C1 segment of cervical spinal cord (tissue), 14 donors: ENCODE data around the gene GJD3.
A peak's percentile ranks its signal among the peaks of the same experiment; 100 is the strongest.
"Not testable (repeated sequence)": the region's sequence is repeated elsewhere in the genome, so short reads cannot be mapped to it uniquely, and the experiment has no call there.

Source experiments
- DNase-seq, 14 donors: peaks; one replicate each; lab custom pipeline; 2025; lab: John Stamatoyannopoulos, UW

The GJD3 gene, protein sequence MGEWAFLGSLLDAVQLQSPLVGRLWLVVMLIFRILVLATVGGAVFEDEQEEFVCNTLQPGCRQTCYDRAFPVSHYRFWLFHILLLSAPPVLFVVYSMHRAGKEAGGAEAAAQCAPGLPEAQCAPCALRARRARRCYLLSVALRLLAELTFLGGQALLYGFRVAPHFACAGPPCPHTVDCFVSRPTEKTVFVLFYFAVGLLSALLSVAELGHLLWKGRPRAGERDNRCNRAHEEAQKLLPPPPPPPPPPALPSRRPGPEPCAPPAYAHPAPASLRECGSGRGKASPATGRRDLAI

DNA sequence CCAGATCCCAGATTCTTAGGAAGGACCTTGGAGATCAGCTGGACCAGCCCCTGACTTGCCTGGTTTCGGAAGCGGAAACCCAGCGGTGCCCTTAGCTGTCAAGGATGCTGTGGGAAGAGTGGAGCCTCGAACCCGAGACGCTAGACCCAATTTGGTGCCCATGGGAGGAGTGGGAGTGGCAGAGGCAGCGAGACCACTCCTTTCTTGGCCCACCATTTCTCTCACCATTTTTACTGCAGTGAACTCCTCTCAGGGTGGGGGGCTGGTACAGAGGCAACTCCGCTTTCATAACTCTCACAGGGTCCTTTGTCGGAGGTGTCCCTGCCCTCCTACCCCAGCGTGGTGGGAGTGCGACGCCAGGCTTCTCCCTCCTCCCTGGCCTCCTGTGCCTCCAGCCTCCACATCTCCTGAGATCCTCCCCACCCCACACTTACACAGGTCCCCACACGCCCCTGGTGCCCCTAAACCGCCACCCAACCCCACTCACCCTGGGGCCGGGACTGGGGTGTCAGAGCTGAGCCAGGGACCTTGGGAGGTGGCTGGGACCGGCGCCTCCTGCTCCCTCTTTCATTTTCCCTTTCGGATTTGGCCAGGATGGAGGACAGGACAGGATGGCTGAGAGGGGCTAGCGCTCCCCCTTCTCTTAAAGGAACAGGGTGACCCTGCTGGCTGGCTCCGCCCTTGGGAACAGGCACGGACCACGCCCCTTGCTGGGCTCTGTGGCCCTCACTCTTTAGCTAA is at the start of gene GJD3:
GJD3 (minus strand) TSS at position 617 of the 741 bp plus-strand sequence. CDS start 922 bp downstream, outside the sequence.
- no peak for DNase-seq

DNA sequence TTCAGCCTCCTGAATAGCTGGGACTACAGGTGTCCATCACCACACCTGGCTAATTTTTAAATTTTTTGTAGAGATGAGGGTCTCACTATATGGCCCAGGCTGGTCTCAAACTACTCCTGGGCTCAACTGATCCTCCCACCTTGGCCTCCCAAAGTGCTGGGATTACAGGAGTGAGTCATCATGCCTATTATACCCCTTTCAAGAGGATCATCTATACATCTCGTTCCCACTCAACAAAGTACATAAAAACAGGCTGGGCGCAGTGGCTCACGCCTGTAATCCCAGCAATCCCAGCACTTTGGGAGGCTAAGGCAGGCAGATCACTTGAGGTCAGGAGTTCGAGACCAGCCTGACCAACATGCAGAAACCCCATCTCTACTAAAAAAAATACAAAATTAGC is 49.8 kb upstream of the GJD3 start:
- DNase-seq = not testable (repeated sequence)

DNA sequence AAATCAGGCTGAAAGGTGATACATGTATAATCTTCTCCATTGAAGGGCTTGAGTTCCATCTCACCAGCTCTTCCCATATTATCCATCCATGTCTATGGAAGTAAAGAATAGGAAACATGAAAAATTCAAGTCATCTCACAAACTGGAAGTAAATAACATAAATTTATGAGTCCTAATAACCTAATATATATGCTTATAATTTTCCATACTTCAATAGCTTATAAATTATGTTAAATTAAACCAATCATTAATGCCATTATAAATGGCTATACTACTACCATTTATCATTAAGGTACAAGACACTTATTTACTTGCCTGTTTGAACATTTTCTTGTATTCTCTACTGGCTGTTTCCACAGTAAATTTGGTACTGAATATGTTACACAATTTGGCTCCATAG is 48.3 kb upstream of the GJD3 start:
- DNase-seq = no peak

DNA sequence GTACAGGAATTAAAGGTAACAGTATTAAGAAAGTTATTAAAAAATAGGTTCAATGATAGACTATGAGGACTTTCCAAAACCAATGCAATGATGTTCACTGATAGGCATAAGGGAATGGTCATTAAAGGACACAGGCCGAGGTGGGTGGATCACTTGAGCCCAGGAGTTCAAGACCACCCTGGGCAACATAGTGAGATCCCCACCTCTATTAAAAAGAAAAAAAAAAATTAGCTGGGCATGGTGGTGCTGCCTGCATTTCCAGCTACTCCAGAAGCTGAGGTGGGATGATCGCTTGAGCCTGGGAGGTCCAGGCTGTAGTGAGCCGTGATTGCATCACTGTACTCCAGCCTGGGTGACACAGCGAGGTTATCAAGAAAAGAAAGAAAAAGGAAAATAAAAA is 47.3 kb upstream of the GJD3 start:
- no peak for DNase-seq

DNA sequence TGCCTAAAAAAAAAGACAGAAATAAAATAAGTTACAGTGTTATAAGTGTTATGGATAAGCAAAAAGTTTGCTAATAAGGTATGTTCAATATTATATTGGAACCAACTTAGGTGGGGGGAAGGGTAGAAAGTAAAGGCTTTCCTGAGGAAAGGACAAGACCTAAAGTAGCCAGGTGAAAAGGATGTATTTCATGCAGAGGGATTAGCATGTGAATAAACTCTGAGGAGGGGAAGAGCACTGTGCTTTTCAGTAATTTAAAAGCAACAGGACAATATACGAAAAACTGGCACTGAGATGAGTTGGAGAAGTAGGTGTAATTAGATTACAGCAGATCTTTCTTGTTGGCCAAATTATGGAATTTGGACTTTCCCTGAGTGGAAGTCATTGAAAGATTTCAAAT is 45.5 kb upstream of the GJD3 start:
- no peak for DNase-seq

DNA sequence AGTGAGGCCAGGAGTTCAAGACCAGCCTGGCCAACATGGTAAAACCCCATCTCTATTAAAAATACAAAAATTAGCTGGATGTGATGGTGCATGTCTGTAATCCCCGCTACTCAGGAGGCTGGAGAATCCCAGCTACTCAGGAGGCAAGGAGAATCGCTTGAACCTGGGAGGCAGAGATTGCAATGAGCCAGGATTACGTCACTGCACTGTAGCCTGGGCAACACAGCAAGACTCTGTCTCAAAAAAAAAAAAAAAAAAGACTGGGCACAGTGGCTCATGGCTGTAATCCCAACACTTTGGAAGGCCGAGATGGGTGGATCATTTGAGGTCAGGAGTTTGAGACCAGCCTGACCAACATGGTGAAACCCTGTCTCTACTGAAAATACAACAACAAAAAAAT is 45.0 kb upstream of the GJD3 start:
- DNase-seq = not testable (repeated sequence)

DNA sequence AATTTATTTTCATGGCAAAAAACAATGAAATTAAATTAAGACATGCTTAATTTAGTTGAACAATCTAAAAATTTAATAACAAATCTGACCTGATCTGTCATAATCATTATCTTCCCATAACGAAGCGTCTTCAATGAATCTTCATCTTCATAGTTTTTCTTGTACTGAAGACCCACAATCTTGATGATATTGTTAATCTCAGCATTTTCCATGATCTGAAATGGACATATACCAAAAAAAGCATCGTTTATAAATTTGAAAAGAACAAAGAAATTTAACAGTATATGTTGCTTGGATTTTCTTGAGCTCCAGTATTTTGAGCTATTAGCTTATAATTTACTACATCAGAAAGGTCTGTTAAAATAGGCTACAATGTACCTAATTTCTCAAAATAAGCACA is 42.9 kb upstream of the GJD3 start:
- no peak for DNase-seq

DNA sequence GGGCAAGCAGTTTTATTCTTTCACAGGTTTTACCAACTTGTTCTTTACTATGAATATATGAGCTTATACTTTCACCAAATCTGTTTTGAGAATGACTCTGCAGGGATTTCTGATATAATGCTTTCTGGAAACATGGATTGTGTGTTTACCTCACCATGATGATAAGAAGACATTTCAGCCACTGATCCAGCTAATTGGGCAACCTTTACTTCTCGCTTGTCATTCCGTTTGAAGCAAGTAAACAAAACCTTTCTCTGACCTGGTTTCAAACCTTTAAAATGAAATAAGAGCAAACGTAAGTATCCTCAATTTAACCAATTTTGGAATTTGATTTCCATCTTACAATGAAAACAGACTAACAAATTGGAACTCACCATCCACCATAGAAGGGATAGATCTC is 39.5 kb upstream of the GJD3 start:
- DNase-seq = no peak

DNA sequence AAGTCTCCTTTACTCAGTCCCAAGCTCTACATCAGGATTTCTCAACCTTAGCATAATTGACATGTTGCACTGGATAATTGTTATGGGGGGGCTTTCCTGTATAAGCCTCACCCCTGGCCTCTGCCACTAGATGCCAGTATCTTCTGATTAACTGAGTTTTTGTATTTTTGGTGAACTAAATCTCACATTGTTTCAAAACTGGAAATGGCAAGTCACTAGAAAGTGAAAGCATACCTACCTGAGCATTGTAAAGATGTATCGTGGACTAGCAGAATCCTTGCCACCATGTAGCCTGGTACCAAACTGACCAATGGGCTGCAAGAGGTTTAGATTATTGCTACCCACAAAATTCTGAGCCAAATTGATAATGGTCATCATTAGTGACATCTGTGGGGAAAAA is 38.1 kb upstream of the GJD3 start:
- no peak for DNase-seq

DNA sequence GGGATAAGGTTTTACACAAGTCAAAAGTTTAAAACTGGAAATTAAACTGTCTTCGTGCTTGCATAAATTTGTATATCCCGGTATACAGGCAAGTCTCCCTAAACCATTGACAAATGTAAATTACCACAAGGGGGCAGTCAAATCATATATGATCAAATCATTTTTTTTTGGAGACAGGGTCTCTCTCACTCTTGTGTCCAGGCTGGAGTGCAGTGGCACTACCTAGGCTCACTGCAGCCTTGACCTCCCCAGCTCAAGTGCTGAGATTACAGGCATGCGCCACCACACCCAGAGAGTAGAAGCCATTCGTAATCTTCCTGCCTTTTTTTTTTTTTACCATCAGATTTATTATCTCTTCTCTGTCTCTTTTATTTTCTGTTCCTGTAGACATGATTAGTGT is 34.6 kb upstream of the GJD3 start:
- peak in 1 of 14 donors; percentile 14 for DNase-seq

DNA sequence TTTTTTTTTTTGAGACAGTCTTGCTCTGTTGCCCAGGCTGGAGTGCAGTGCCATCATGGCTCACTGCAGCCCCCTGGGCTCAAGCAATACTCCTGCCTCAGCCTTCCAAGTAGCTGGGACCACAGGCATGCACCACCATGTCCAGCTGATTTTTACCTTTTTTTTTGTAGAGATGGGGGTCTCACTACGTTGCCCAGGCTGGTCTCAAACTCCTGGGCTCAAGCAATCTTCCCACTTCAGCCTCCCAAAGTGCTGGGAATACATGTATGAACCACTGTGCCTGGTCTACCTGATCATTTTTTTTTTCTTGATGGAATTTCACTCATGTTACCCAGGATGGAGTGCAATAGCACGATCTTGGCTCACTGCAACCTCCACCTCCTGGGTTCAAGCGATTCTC is 22.0 kb upstream of the GJD3 start:
- DNase-seq = not testable (repeated sequence)

DNA sequence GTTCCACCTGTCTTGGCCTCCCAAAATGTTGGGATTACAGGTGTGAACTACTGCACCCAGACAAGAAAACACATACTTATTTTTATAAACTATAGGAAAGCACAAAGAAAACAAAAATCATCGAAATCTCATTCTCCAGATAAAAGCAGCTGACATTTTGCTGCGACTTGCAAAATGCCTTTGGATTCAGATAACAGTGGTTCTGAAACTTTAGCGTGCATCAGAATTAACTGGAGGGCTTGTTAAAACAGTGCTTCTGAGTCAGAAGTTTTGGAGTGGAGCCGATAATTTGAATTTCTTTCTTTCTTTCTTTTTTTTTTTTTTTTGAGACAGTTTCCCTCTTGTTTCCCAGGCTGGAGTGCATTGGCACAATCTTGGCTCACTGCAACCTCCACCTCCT is 17.7 kb upstream of the GJD3 start:
- no peak for DNase-seq

DNA sequence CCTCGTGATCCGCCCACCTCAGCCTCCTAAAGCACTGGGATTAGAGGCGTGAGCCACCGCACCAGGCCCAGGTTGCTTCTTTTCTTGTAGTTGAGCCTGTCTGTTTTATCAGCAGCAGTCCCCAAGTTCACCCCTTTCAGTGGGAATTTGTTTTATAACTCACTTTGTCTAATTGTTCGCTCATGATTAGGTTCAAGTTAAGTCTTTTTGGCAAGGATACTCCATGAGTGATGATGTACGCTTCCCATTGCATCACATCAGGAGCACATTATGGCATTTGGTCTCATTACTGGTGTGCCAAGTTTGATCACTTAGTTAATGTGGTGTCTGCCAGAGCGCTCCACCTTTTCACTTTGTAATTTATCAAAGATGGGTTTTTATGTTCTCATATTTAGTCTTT is 14.4 kb upstream of the GJD3 start:
- DNase-seq = no peak

DNA sequence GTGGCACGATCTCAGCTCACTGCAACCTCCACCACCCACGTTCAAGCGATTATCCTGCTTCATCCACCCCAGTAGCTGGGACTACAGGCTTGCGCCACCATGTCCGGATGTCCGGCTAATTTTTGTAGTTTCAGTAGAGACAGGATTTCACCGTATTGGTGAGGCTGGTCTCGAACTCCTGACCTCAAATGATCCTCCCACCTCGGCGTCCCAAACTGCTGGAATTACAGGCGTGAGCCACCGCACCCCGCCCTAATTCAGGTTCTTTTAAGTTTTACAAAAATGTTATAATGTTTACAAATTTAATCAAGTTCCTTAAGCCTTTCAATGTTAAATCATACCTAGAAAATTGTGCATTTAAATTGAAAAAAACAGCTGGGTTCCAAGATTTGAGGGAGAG is 13.3 kb upstream of the GJD3 start:
- no peak for DNase-seq

DNA sequence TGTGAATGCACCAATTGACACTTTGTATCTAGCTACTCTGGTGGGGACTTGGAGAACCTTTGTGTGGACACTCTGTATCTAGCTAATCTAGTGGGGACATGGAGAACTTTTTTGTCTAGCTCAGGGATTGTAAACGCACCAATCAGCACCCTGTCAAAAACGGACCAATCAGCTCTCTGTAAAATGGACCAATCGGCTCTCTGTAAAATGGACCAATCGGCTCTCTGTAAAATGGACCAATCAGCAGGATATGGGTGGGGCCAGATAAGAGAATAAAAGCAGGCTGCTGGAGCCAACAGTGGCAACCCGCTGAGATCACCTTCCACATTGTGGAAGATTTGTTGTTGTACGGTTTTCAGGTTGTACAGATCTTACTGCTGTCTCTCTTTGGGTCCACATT is 12.0 kb upstream of the GJD3 start:
- DNase-seq = not testable (repeated sequence)

DNA sequence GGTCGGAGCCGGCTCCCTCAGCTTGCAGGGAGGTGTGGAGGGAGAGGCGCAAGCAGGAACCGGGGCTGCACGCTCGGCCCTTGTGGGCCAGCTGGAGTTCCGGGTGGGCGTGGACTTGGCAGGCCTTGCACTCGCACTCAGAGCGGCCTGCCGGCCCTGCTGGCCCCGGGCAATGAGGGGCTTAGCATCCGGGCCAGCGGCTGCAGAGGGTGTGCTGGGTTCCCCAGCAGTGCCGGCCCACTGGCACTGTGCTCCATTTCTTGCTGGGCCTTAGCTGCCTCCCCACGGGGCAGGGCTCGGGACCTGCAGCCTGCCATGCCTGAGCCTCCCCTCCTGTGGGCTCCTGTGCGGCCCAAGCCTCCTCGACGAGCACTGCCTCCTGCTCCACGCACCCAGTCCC is 11.2 kb upstream of the GJD3 start:
- DNase-seq = not testable (repeated sequence)

DNA sequence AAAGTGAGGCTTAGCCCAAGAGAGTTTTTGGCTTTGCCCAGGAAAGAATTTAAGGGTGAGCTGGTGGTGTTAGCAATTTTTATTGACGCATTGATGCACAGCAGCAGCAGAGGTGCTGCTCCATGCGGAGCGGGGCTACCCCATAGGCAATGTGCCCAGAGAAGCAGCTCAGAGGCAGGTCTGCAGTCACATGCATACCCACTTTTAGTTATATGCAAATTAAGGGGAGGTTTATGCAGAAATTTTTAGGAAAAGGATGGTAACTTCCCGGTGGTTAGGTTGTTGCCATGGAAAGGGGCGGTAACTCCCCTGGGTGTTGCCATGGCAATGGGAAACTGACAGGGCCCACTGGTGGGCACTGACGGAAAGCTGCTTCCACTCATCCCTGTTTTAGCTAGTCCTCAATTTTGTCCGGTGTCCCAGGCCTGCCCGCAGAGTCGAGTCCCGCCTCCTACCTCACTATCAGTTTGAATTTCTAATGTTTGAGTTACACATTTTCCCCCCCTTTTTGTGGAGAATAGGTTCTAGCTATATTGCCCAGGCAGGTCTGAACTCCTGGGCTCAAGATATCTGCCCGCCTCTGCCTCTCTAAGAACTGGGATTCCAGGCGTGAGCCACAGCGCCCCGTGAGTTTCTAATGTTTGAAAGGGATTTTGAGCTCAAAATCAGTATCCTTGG is 10.4 kb upstream of the GJD3 start:
- no peak for DNase-seq

DNA sequence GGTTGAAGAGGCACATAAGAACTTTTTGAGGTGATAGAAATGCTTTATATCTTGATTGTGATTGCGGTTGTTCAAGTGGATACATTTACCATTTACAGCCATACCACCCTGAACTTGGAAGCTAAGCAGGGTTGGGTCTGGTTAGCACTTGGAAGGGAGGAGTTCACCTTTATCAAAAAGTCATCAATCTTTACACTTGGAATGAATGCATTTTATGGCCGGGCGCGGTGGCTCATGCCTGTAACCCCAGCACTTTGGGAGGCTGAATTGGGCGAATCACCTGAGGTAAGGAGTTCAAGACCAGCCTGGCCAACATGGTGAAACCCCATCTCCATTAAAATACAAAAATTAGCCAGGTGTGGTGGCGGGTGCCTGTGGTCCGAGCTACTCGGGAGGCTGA is 9.5 kb upstream of the GJD3 start:
- DNase-seq = no peak

DNA sequence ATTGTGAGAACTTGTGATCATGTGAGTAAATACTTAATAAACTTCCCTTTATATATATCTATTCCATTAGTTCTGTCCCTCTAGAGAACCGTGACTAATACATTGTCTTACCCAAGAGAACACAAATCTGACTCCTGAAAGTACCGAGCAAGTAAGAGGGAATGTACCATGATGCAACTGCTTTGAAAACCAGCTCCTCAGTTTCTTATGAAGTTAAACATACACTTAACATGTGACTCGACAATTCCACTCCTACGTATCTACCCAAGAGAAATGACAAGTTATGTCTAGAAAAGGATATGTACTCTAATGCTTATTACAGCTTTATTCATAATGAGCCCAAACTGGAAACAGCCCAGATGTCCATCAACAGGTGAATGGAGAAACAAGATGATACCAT is 8.8 kb upstream of the GJD3 start:
- no peak for DNase-seq

DNA sequence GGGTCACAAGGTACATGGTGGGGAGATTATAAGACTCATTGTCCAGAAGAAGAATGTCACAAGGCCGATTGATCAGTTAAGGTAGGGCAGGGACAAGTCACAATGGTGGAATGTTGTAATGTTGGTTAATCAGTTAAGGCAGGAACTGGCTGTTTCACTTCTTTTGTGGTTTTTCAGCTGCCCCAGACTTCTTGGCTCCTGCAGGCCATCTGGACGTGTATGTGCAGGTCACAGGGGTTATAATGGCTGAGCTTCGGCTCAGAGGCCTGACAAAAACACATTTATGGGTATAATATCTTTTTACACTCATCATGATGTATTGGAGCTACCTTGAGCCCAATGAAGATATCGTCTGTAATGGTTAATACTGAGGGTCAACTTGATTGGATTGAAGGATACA is 8.1 kb upstream of the GJD3 start:
- DNase-seq = not testable (repeated sequence)

DNA sequence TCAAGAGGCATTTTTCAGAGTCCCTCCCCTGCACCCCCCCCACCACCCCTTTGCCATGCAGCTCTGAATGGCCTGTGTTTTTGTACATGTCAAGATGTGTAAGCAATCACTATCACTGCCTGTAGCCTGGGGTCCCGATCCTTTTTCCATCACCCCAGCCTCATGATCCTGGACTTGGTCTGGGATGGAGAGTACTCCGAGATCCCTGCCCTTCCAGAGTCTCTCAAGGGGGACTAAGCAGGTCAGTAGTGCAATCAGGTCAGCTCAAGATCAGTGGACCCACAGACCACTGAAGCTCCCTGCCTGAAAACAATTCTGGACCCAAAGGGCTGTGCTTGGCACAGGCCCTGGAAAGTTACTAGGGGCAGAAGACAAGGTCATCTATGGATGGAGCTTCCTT is 7.5 kb upstream of the GJD3 start:
- DNase-seq = no peak

DNA sequence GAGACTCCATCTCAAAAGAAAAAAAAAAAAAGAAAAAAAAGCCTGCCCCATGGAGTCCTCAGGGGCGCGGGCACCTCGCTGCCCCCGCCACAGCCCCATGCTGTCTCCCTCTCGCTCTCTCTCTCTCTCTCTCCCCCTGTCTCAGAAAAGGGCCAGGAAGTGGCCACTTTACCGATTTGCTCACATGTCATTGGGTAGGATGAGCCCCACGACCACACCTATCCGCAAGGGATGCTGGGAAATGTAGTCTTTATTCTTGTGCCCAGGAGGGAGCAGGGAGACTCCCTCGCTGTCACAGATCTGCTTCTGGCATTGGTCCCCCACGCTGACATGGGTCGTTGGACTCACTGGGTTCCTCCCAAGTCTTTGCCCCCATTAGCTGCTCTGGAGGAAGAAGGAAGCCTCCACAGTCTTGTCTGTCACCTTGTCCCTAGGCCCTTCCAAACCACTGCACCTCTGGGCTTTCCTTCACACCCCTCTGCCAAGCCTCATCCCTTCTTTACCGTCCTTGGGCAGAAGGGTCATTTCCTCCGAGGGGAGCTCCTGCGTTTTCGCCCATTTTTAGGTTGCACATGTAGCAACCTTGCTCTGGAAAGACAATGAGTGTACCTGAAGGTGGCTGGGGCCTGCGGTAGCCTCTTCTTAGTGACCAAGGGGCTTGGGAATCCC is 6.9 kb upstream of the GJD3 start:
- DNase-seq = no peak
